Mammary epithelial cell (primary cell): ENCODE measurements around the gene RBM5.

Experiments used
- CTCF ChIP-seq, 2 donors: IDR thresholded peaks in 1 of 2; conservative IDR thresholded peaks in 1 of 2; 2 replicates each; pipeline ENCODE4 v1.5.1; 2011 to 2012; ENCODE audit warnings: inconsistent platforms in 2 of 2, low read length in 2 of 2, mild to moderate bottlenecking in 2 of 2, control low read depth in 1 of 2, low read depth in 1 of 2; ENCODE audit not compliant: insufficient read depth in 1 of 2; ENCODE audit errors: extremely low read depth in 1 of 2
- EZH2 ChIP-seq: IDR thresholded peaks from 2 replicates; pipeline ENCODE4 v1.6.1; 2012; ENCODE audit warnings: low read length, inconsistent platforms, borderline replicate concordance

GRCh38 chr3:50095352-50095998, 6.8 kb downstream of the RBM5 start:
- no peak for TF ChIP-seq CTCF (conservative IDR thresholded peaks at IDR 0.05 in 1 of 2, IDR thresholded peaks at IDR 0.05 in 1 of 2; ENCODE audit: extremely low read depth in 1 of 2, insufficient read depth in 1 of 2, low read depth in 1 of 2, low read length in 2 of 2)
- no peak for TF ChIP-seq EZH2
